ENCODE data around the gene LRRC46. TPM values are rescaled to one million over a fixed set of nuclear protein-coding genes. Genes with fewer than 3 reads are reported as not detected.

LRRC46 gene
- total and polyA plus RNA-seq, 2 of the 13 experiments (the other 11 are each of a cell fraction or from before 2014, with no cell fraction given) = 0.09 TPM

- peak; percentile 68 for TF ChIP-seq MIER2 (CRISPR knock-in tag; IDR thresholded peaks at IDR 0.05)
- TF ChIP-seq ZNF557 (CRISPR knock-in tag; IDR thresholded peaks at IDR 0.05) = no peak
- TF ChIP-seq, protein P1, sequence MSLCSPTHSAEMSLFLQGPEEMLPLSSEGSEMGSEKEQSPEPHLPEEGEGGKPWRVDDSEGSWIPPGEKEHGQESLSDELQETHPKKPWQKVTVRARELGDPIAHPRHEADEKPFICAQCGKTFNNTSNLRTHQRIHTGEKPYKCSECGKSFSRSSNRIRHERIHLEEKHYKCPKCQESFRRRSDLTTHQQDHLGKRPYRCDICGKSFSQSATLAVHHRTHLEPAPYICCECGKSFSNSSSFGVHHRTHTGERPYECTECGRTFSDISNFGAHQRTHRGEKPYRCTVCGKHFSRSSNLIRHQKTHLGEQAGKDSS (CRISPR knock-in tag; IDR thresholded peaks at IDR 0.05; ENCODE audit: borderline replicate concordance, low read depth) = 0 out of 2 replicates have a peak, but pooled peaks have one; percentile 43
- TF ChIP-seq PTBP1 (IDR thresholded peaks at IDR 0.05; ENCODE audit: low read depth, low read length, poor library complexity, severe bottlenecking) = no peak
- TF ChIP-seq HNRNPLL (IDR thresholded peaks at IDR 0.05; ENCODE audit: low read depth, low read length, poor library complexity, severe bottlenecking) = peak; percentile 40
- TF ChIP-seq ZNF552 (CRISPR knock-in tag; IDR thresholded peaks at IDR 0.05; ENCODE audit: borderline replicate concordance) = no peak
- no peak for TF ChIP-seq ZNF142 (CRISPR knock-in tag; IDR thresholded peaks at IDR 0.05)
- no peak for TF ChIP-seq PRMT3 (CRISPR knock-in tag; IDR thresholded peaks at IDR 0.05; ENCODE audit: borderline replicate concordance, low read depth)
- peak; percentile 83; the same call in 1 of the 2 replicates for TF ChIP-seq ZNF616 (CRISPR knock-in tag; IDR thresholded peaks at IDR 0.05; ENCODE audit: low read depth)
- no peak for TF ChIP-seq ZNF761 (CRISPR knock-in tag; conservative IDR thresholded peaks at IDR 0.05)
- no peak for TF ChIP-seq ZNF549 (CRISPR knock-in tag; IDR thresholded peaks at IDR 0.05)
- TF ChIP-seq, protein P2, sequence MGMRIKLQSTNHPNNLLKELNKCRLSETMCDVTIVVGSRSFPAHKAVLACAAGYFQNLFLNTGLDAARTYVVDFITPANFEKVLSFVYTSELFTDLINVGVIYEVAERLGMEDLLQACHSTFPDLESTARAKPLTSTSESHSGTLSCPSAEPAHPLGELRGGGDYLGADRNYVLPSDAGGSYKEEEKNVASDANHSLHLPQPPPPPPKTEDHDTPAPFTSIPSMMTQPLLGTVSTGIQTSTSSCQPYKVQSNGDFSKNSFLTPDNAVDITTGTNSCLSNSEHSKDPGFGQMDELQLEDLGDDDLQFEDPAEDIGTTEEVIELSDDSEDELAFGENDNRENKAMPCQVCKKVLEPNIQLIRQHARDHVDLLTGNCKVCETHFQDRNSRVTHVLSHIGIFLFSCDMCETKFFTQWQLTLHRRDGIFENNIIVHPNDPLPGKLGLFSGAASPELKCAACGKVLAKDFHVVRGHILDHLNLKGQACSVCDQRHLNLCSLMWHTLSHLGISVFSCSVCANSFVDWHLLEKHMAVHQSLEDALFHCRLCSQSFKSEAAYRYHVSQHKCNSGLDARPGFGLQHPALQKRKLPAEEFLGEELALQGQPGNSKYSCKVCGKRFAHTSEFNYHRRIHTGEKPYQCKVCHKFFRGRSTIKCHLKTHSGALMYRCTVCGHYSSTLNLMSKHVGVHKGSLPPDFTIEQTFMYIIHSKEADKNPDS (CRISPR knock-in tag; IDR thresholded peaks at IDR 0.05) = 0 out of 2 replicates have a peak, but pooled peaks have one; percentile 46
- TF ChIP-seq ZNF839 (CRISPR knock-in tag; IDR thresholded peaks at IDR 0.05; ENCODE audit: borderline replicate concordance) = no peak
- no peak for TF ChIP-seq NFIB (CRISPR knock-in tag; IDR thresholded peaks at IDR 0.05; ENCODE audit: borderline replicate concordance)
- TF ChIP-seq ZNF7 (CRISPR knock-in tag; IDR thresholded peaks at IDR 0.05) = no peak
- TF ChIP-seq GTF3A (CRISPR knock-in tag; conservative IDR thresholded peaks at IDR 0.05) = no peak
- TF ChIP-seq SALL1 (CRISPR knock-in tag; IDR thresholded peaks at IDR 0.05) = peak; percentile 82
- TF ChIP-seq SAFB2 (CRISPR knock-in tag; IDR thresholded peaks at IDR 0.05; ENCODE audit: borderline replicate concordance, low read depth) = peak; percentile 83; the same call in 1 of the 2 replicates
- TF ChIP-seq ZNF224 (CRISPR knock-in tag; IDR thresholded peaks at IDR 0.05) = no peak
- TF ChIP-seq NFRKB (IDR thresholded peaks at IDR 0.05) = no peak
Observed at GRCh38 chr17:47821424-47822391, 9.8 kb upstream of the LRRC46 start, which contains the start of gene OSBPL7 (continued).

All from HepG2 (cell line).